AG20443 (cell line): Measurements from ENCODE around the gene LRIG1.

ENCODE experiments used
- DNase-seq: peaks from one replicate; pipeline ENCODE4 v3.0.0; 2012; ENCODE audit warnings: low spot score, mixed read lengths

LRIG1 gene

GRCh38 chr3:66383998-66384745 lies 116.7 kb downstream of the LRIG1 start:
- no peak for DNase-seq

- no peak for DNase-seq
Observed at GRCh38 chr3:66383023-66383422, 117.8 kb downstream of the LRIG1 start.

GRCh38 chr3:66382142-66382541 lies 118.7 kb downstream of the LRIG1 start:
- no peak for DNase-seq

- DNase-seq, result no peak
Observed at GRCh38 chr3:66381626-66382025, 119.2 kb downstream of the LRIG1 start.

GRCh38 chr3:66380200-66380932 lies 120.5 kb downstream of the LRIG1 start:
- no peak for DNase-seq

GRCh38 chr3:66379565-66379964 lies 121.3 kb downstream of the LRIG1 start:
- DNase-seq, result no peak

GRCh38 chr3:66378256-66378655 lies 122.6 kb downstream of the LRIG1 start:
- DNase-seq, result no peak

- DNase-seq, result no peak
Observed at GRCh38 chr3:66377800-66378199, 123.0 kb downstream of the LRIG1 start.

- no peak for DNase-seq
Observed at GRCh38 chr3:66376568-66376967, 124.3 kb downstream of the LRIG1 start.

- DNase-seq, result no peak
Observed at GRCh38 chr3:66372681-66373350, 128.0 kb downstream of the LRIG1 start.

GRCh38 chr3:66371432-66371831 lies 129.4 kb downstream of the LRIG1 start:
- DNase-seq, result no peak

GRCh38 chr3:66370179-66370578 lies 130.6 kb downstream of the LRIG1 start:
- DNase-seq, result no peak

- no peak for DNase-seq
Observed at GRCh38 chr3:66367979-66368378, 132.8 kb downstream of the LRIG1 start.

- no peak for DNase-seq
Observed at GRCh38 chr3:66366747-66367146, 134.1 kb downstream of the LRIG1 start.

GRCh38 chr3:66365080-66365479 lies 135.7 kb downstream of the LRIG1 start:
- DNase-seq, result no peak

- DNase-seq, result no peak
Observed at GRCh38 chr3:66363148-66363547, 137.7 kb downstream of the LRIG1 start.

- no peak for DNase-seq
Observed at GRCh38 chr3:66362541-66362941, 138.3 kb downstream of the LRIG1 start.

GRCh38 chr3:66361356-66361755 lies 139.5 kb downstream of the LRIG1 start:
- no peak for DNase-seq

GRCh38 chr3:66355997-66356396 lies 144.8 kb downstream of the LRIG1 start:
- no peak for DNase-seq

GRCh38 chr3:66355394-66355793 lies 145.4 kb downstream of the LRIG1 start:
- DNase-seq, result no peak

- DNase-seq, result no peak
Observed at GRCh38 chr3:66354001-66354400, 146.8 kb downstream of the LRIG1 start.

- no peak for DNase-seq
Observed at GRCh38 chr3:66353530-66353929, 147.3 kb downstream of the LRIG1 start.

- DNase-seq, result no peak
Observed at GRCh38 chr3:66353039-66353438, 147.8 kb downstream of the LRIG1 start.
